ENCODE data around the gene RAVER1. TPM values are rescaled to one million over a fixed set of nuclear protein-coding genes. Genes with fewer than 3 reads are reported as not detected.

RAVER1 gene
- total and polyA plus RNA-seq, 2 of the 13 experiments (the other 11 are each of a cell fraction or from before 2014, with no cell fraction given), result 3.6 to 7.9 TPM

GRCh38 chr19:10329555-10329954 is 3.8 kb downstream of the RAVER1 start:
- no peak for TF ChIP-seq PAX8 (CRISPR knock-in tag; IDR thresholded peaks at IDR 0.05; ENCODE audit: borderline replicate concordance)
- no peak for TF ChIP-seq MTF2 (CRISPR knock-in tag; IDR thresholded peaks at IDR 0.05; ENCODE audit: borderline replicate concordance)
- no peak for TF ChIP-seq NR3C1 (CRISPR knock-in tag; IDR thresholded peaks at IDR 0.05)
- ChIA-PET CTCF (ENCODE audit: low intra/inter-chr PET ratio, low total read pairs) (no interaction called here), POLR2A (interaction anchor here (1.7 kb wide), 1 partner anchor 59 kb away, joined by 4 read pairs; the partner anchor contains the start of gene ICAM1)
- Histone ChIP-seq H4K20me1 (ENCODE audit: insufficient read depth, low read length) (peaks cover 17% of the 10 kb centered on the region; the same call in 1 of the 2 replicates), H3K4me3 (replicated peaks in 1 of 3; ENCODE audit: insufficient read depth in 1 of 3, low read depth in 2 of 3, low read length in 3 of 3) (no peak overlapping the region), H3K36me3 (replicated peaks in 1 of 2; ENCODE audit: control insufficient read depth in 1 of 2, insufficient read depth in 2 of 2, low read length in 2 of 2) (peaks cover 29 to 56% of the 10 kb centered on the region in 2 experiments), H3K9ac (ENCODE audit: insufficient read depth, low read depth, low read length) (no peak overlapping the region), H2AFZ (ENCODE audit: low read length) (no peak overlapping the region), H3K4me2 (ENCODE audit: low read depth, low read length) (no peak overlapping the region), H3K27ac (ENCODE audit: extremely low read length, insufficient read depth, low read length) (no peak overlapping the region), H3K27me3 (ENCODE audit: control insufficient read depth in 1 of 2, insufficient read depth in 2 of 2, low read length in 2 of 2) (no peaks in the 10 kb centered on the region; a peak in 1 of 5 replicates), H3K4me1 (ENCODE audit: insufficient read depth, low read length) (peaks cover 11% of the 10 kb centered on the region), H3K9me3 (ENCODE audit: low read length) (no peaks in the 10 kb centered on the region), H3K79me2 (ENCODE audit: insufficient read depth, low read length) (peaks cover 37% of the 10 kb centered on the region)
- in situ Hi-C loops (cut with HindIII; ENCODE audit: extremely low pct_ligation_motif_present, low pct_unique_long_range_greater_than_20kb) (no loop called here), intact Hi-C loops (cut with micrococcal nuclease; ENCODE audit: unreplicated experiment) (no loop called here)
- no TSS peak for BruUV-seq (replicated peaks)
- FAIRE-seq (no peak), ATAC-seq (no peak), DNase-seq (ENCODE audit: low spot score) (no peak)
- 96% methylated on average over 13 of the region's 13 CpGs for WGBS (ENCODE audit: low lambda C conversion rate)

DNA sequence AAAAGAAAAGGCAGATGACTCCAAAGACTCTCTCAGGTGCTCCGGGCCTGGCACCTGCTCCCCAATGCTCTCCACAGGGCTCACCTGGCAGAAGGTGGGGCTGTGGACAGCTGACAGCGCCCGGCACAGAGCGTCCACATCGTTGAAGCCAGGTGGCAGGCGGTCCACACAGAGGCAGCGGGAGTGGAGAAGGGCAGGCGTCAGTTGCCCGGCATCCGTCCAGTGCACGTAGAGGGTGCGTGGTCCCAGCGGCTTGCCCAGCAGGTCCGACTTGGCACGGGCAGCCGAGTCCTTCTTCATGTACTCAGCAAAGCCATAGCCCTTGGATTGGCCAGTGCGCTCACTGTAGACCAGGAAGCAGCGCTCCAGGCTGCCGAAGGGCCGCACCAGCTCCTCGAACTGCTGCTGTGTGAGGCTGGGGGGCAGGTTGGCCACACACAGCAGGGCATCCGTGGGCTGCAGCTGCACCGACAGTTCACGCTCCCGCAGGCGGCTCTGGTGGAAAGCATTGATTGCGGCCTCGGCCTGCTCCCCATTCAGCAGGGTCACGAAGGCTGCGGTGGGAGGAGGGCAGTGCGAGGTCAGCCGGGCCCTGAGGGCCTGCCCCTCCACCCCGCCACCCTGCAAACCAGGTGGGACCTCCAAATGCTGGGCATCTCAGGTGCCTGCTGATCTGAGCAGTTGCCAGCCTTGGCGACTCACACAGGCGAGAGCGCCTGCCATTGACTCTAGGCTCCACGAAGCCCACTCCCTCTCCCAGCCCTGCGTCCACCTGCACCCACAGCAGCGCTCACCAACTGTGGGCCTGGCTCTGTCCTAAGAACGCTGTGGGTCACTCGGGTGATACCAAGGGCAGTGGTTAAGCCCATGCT is 4.5 kb downstream of the RAVER1 start:
- Histone ChIP-seq H3K9me3 (ENCODE audit: low read length) (no peaks in the 10 kb centered on the region), H3K9ac (ENCODE audit: insufficient read depth, low read depth, low read length) (no peak overlapping the region), H3K4me2 (ENCODE audit: low read depth, low read length) (no peak overlapping the region), H2AFZ (ENCODE audit: low read length) (no peak overlapping the region), H3K4me3 (replicated peaks in 1 of 3; ENCODE audit: insufficient read depth in 1 of 3, low read depth in 2 of 3, low read length in 3 of 3) (no peak overlapping the region), H3K27me3 (ENCODE audit: control insufficient read depth in 1 of 2, insufficient read depth in 2 of 2, low read length in 2 of 2) (no peaks in the 10 kb centered on the region; a peak in 1 of 5 replicates), H4K20me1 (ENCODE audit: insufficient read depth, low read length) (peaks cover 17% of the 10 kb centered on the region; the same call in 1 of the 2 replicates), H3K79me2 (ENCODE audit: insufficient read depth, low read length) (peaks cover 30% of the 10 kb centered on the region), H3K36me3 (replicated peaks in 1 of 2; ENCODE audit: control insufficient read depth in 1 of 2, insufficient read depth in 2 of 2, low read length in 2 of 2) (peaks cover 30 to 63% of the 10 kb centered on the region in 2 experiments), H3K27ac (ENCODE audit: extremely low read length, insufficient read depth, low read length) (no peak overlapping the region), H3K4me1 (ENCODE audit: insufficient read depth, low read length) (peaks cover 11% of the 10 kb centered on the region)
- no peak for ATAC-seq
- intact Hi-C loops (cut with micrococcal nuclease; ENCODE audit: unreplicated experiment), result no loop called here
- DNase-seq (ENCODE audit: low spot score), result no peak
- ChIA-PET POLR2A (no interaction called here), CTCF (ENCODE audit: low intra/inter-chr PET ratio, low total read pairs) (no interaction called here)
- BruUV-seq (replicated peaks), result TSS peak; percentile 11
- FAIRE-seq, result no peak
- WGBS (ENCODE audit: low lambda C conversion rate), result 97% methylated on average over 19 of the region's 41 CpGs
- TF ChIP-seq RBFOX2 (IDR thresholded peaks at IDR 0.05; ENCODE audit: low read depth, low read length) (peak; percentile 78), AGO2 (optimal IDR thresholded peaks at IDR 0.05; ENCODE audit: low read depth, low read length) (peak; percentile 74), ZNF407 (CRISPR knock-in tag; IDR thresholded peaks at IDR 0.05; ENCODE audit: not compliant biosample characterization) (no peak), RBM22 (optimal IDR thresholded peaks at IDR 0.05; ENCODE audit: low read length) (peak; percentile 27), ZNF382 (CRISPR knock-in tag; IDR thresholded peaks at IDR 0.05; ENCODE audit: borderline replicate concordance) (no peak), POLR2A (IDR thresholded peaks at IDR 0.05; ENCODE audit: insufficient read depth in 1 of 2, low read depth in 2 of 2, low read length in 2 of 2) (peak in 1 of 2 experiments; percentile 41; a peak in 1 of 4 replicates)
- in situ Hi-C loops (cut with HindIII; ENCODE audit: extremely low pct_ligation_motif_present, low pct_unique_long_range_greater_than_20kb), result no loop called here

All from HepG2 (cell line).